Mucosa of stomach (tissue), 1 donor: ENCODE data around the gene TBC1D14.

Source experiments
- H3K27me3 ChIP-seq: one replicate; pipeline ENCODE4 v1.7.0; 2013; ENCODE audit warnings: mild to moderate bottlenecking, low read length; ENCODE audit not compliant: control insufficient read depth, insufficient read depth
- H3K36me3 ChIP-seq: one replicate; pipeline ENCODE4 v1.7.0; 2013; ENCODE audit warnings: low read length; ENCODE audit not compliant: control insufficient read depth, insufficient read depth
- H3K4me1 ChIP-seq: one replicate; pipeline ENCODE4 v1.7.0; 2013; ENCODE audit warnings: mild to moderate bottlenecking, low read length; ENCODE audit not compliant: control insufficient read depth, insufficient read depth
- H3K4me3 ChIP-seq: one replicate; pipeline ENCODE4 v1.7.0; 2013; ENCODE audit warnings: low read length
- H3K9ac ChIP-seq: one replicate; pipeline ENCODE4 v1.7.0; 2013; ENCODE audit warnings: mild to moderate bottlenecking, low read length, moderate library complexity
- H3K9me3 ChIP-seq: one replicate; pipeline ENCODE4 v1.7.0; 2013; ENCODE audit warnings: mild to moderate bottlenecking, low read length, moderate library complexity; ENCODE audit not compliant: control insufficient read depth
- donor health status: Pancreatic carcinoma.

The TBC1D14 gene

DNA sequence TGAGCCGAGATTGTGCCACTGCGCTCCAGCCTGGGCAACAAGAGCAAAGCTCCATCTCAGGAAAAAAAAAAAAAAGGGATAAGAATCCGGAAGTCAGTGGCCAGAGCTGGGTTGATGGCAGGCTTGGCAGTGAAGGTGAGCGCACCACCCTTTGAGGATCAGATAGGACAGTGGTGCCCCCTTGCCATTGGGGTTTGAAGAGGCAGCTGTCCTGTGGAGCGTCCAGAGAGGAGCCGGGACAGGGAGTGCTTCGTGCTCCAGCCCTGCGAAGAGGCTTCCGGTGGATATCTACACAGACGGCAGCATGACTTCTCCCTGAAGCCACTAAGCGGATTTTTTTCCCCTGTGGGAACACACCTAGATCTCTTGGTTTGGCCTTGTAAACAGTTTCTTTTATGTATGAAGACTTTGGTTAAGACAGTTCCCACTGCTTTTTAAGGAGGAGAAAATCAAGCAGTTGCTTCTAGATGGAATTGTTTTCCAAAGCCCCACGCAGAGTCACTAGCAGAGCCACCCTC lies 6.5 kb downstream of the TBC1D14 start:
- peaks cover 42% of the 10 kb centered on the region for H3K4me1 ChIP-seq
- H3K27me3 ChIP-seq = no peaks in the 10 kb centered on the region
- H3K36me3 ChIP-seq = no peaks in the 10 kb centered on the region
- H3K9me3 ChIP-seq = no peaks in the 10 kb centered on the region
- H3K9ac ChIP-seq = no peak overlapping the region
- peak overlapping the region; percentile 10 for H3K4me3 ChIP-seq

DNA sequence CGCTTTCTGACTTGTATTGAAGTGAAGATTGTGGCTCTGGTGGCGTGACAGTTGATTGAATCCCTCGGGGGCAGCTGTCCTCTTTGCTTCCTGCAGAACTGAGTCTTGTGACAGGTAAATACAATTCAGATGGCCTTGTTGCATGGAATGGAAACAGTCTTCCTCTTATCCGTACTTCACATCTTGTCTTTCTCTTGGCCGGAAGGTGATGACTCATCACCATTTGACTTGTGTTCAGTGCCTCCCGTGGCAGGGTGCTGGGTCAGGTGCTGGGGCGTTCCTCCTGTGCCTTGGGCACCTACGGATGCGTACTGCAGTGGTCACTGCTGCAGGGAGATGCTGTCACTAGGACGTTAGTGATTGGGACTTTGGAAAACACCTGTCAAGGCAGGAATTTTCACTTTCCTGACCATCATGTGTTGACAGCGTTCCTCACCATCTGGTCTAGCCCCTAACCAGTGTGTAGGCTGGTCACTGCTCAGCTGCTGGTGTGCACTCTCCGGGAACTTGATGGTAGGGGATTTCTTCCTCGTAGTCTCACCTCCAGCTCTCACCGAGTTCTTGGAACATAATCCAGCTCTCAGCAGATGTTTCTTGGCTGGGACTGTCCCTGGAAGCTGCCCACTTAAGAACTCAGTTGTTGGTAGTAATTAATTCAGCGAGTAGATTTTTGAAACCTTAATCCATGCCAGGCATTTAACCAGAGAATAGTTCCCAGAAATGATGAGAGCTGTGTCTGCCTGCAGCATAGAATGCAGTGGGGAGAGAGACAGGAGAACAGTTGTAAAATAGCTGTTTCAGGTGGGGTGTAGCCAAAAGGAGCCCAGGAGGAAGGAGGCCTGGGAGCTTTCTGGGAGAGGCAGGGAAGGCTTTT lies 7.2 kb downstream of the TBC1D14 start:
- peak overlapping the region; percentile 10 for H3K4me3 ChIP-seq
- H3K4me1 ChIP-seq = peaks cover 42% of the 10 kb centered on the region
- H3K9ac ChIP-seq = peak overlapping the region; percentile 56
- no peaks in the 10 kb centered on the region for H3K9me3 ChIP-seq
- no peaks in the 10 kb centered on the region for H3K27me3 ChIP-seq
- H3K36me3 ChIP-seq = no peaks in the 10 kb centered on the region

DNA sequence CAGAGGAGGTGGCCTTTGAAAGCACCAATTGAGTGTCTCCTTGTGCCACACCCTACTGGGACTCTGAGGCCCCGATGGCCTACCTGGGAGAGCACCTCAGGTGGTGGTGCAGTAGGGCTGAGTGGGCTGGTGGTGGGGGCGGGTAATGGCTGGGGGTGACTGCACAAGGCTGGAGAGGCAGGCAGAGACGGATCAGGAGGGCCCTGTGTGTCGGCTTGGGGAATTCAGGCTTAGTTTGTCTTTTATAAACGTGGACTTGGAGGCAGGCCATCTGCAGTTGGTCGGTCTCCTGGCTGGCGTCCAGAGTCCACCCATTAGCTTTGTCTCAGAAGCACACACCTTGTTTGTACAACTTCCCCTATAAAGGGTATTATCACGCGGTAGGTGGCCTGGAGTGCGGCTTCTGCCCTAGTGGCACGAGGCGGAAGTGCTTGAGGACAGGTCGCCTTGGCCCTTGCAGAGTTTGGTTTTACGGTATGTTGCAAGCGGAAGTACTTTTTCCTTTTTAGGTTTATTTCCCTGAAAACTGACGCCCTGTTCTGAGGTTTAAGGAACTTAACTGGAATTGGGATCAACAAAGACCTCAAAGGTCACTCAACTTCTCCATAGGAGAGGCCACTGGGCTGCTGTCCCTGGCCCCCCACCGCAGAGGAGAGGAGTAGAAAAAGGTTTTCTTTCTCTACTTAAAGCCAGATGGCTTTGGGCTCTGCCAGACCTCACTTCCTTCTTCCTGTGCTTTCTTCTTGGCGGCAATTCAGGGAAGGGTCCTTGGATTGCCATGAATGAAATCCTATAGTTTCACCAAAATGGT lies 8.0 kb downstream of the TBC1D14 start:
- H3K27me3 ChIP-seq = no peaks in the 10 kb centered on the region
- peaks cover 42% of the 10 kb centered on the region for H3K4me1 ChIP-seq
- no peaks in the 10 kb centered on the region for H3K9me3 ChIP-seq
- H3K4me3 ChIP-seq = peak overlapping the region; percentile 15
- peak overlapping the region; percentile 56 for H3K9ac ChIP-seq
- no peaks in the 10 kb centered on the region for H3K36me3 ChIP-seq

DNA sequence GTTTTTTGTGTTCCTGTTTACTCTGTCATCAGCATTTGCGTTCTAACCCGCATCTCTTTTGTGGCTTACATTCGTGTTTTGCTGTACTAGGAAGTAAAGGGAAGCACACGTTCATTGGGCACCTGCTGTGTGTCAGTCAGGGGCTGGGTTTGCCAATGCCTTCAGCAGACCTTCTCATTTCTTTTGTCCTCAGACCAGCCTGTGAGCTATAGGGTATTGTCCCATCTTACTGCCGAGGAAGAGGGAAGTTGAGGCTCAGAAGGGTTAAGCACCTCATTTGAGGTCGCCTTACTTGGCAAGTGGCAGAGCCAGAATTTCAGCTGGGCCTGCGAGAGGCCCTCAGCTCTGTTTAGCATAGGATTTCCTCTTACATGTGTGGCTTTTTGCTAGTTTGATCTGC lies 8.7 kb downstream of the TBC1D14 start:
- H3K27me3 ChIP-seq = no peaks in the 10 kb centered on the region
- H3K36me3 ChIP-seq = no peaks in the 10 kb centered on the region
- H3K4me3 ChIP-seq = peak overlapping the region; percentile 15
- peak overlapping the region; percentile 56 for H3K9ac ChIP-seq
- H3K9me3 ChIP-seq = no peaks in the 10 kb centered on the region
- peaks cover 42% of the 10 kb centered on the region for H3K4me1 ChIP-seq

GRCh38 chr4:6920171-6920570 lies 10.5 kb downstream of the TBC1D14 start:
- Histone ChIP-seq H3K4me1 (peaks cover 42% of the 10 kb centered on the region), H3K27me3 (no peaks in the 10 kb centered on the region), H3K36me3 (peaks cover 6% of the 10 kb centered on the region), H3K9ac (no peak overlapping the region), H3K4me3 (no peak overlapping the region), H3K9me3 (no peaks in the 10 kb centered on the region)

DNA sequence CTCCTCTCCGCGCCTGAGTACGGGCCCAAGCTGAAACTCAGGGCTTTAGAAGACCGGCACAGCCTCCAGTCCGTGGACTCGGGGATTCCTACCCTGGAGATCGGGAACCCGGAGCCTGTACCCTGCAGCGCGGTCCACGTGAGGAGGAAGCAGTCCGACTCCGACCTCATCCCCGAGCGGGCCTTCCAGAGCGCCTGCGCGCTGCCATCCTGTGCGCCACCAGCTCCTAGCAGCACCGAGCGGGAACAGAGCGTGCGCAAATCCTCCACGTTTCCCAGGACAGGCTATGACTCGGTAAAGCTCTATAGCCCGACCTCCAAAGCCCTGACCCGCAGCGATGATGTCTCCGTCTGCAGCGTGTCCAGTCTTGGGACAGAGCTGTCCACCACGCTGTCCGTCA lies 13.9 kb downstream of the TBC1D14 start:
- Histone ChIP-seq H3K4me1 (peaks cover 15% of the 10 kb centered on the region), H3K4me3 (no peak overlapping the region), H3K36me3 (peaks cover 6% of the 10 kb centered on the region), H3K9ac (no peak overlapping the region), H3K9me3 (no peaks in the 10 kb centered on the region), H3K27me3 (no peaks in the 10 kb centered on the region)

DNA sequence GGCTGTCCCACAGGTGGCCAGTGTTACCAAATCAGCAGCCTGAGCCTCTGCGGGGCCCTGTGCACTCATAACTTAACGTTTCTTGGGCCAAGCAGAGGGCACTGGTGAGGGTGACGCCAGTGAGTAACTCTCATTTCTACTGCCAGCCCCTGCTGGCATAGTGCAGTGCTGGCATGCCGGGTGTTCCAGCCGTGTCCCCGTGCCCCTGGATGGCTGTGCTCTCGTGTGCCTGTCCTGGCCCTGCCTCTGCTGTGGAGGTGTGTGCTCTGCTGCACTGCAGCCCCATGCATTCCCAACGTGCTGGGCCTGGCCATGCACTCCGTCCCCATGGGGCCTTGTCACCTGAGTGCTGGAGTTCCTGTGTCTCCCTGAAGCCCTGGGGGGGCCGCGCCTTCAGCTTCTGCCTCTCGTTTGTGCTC lies 14.7 kb downstream of the TBC1D14 start:
- H3K27me3 ChIP-seq = no peaks in the 10 kb centered on the region
- no peak overlapping the region for H3K4me3 ChIP-seq
- peaks cover 15% of the 10 kb centered on the region for H3K4me1 ChIP-seq
- H3K36me3 ChIP-seq = peaks cover 6% of the 10 kb centered on the region
- no peak overlapping the region for H3K9ac ChIP-seq
- H3K9me3 ChIP-seq = no peaks in the 10 kb centered on the region

- no peak overlapping the region for H3K9ac ChIP-seq
- H3K4me3 ChIP-seq = no peak overlapping the region
- peaks cover 6% of the 10 kb centered on the region for H3K36me3 ChIP-seq
- peaks cover 15% of the 10 kb centered on the region for H3K4me1 ChIP-seq
- no peaks in the 10 kb centered on the region for H3K27me3 ChIP-seq
- H3K9me3 ChIP-seq = no peaks in the 10 kb centered on the region
Measured at GRCh38 chr4:6925357-6925836, 15.8 kb downstream of the TBC1D14 start.

DNA sequence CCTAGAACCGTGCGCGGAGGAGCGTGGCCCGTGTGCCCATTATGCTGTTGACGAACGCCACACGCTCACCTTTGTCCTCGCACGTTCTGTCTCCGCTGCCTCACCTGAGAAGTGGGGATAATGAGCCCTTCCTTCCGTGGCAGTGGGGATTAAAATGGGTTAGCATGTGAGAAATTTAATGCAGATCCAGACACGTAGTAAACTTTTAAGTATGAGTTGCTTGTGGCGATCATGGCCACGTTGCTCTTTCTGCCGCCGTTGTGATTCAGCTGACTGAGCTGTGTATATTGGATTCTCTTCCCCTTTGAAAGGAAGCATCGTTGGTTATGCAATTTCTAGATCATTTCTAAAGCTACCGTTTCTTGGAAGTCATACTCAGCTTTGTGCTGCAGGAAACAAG lies 16.5 kb downstream of the TBC1D14 start:
- Histone ChIP-seq H3K4me1 (peaks cover 13% of the 10 kb centered on the region), H3K9ac (no peak overlapping the region)

DNA sequence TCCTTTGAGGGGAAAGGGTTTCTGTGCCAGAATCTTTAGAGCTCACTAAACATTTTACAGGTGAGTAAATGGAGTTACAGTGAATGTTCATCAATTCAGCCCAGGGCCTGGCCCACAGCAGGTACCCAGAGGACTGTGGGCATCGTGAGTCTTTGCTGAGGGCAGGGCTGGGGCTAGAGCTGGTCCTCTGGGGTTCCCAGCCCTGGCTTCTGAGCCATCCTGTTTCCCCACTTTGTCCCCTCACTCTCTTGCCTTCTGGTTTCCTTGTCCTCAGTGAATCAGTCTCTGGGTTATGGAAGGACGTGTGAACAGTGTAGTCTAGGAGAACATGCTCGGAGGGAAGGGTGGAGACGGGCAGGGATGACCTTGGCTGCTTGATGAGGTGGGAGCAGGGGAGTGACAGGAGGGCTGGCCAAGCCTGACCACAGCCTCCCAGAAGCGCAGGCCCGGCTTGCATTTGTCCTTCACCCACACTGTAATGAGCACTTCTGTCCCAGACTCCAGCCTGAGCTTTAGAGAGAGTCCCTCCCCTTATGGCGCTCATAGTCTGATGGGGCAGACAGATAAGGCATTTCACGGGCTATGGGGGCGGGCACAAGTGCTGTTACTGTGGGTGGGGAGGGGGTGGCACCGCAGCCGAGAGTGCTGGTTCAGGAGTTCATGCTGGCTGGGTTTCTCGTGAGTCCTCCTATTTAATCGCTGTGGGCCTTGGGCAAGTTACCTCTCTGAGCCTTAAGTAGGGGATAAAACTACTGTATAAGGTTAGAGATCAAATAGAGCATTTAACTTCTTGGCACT lies 17.3 kb downstream of the TBC1D14 start:
- Histone ChIP-seq H3K4me1 (peaks cover 13% of the 10 kb centered on the region), H3K27me3 (no peaks in the 10 kb centered on the region), H3K9me3 (no peaks in the 10 kb centered on the region), H3K36me3 (peaks cover 6% of the 10 kb centered on the region), H3K9ac (no peak overlapping the region), H3K4me3 (no peak overlapping the region)

More for the DNA sequence above, 16.5 kb downstream of the TBC1D14 start:
- Histone ChIP-seq H3K9me3 (no peaks in the 10 kb centered on the region), H3K27me3 (no peaks in the 10 kb centered on the region), H3K4me3 (no peak overlapping the region), H3K36me3 (peaks cover 6% of the 10 kb centered on the region)

GRCh38 chr4:6928081-6928480 lies 18.5 kb downstream of the TBC1D14 start:
- Histone ChIP-seq H3K9ac (no peak overlapping the region), H3K4me1 (peaks cover 13% of the 10 kb centered on the region)

More at GRCh38 chr4:6928081-6928480, 18.5 kb downstream of the TBC1D14 start:
- H3K4me3 ChIP-seq = no peak overlapping the region
- H3K36me3 ChIP-seq = peaks cover 6% of the 10 kb centered on the region
- H3K27me3 ChIP-seq = no peaks in the 10 kb centered on the region
- H3K9me3 ChIP-seq = no peaks in the 10 kb centered on the region
